Endothelial cell of umbilical vein (primary cell): ENCODE data around the gene PLIN5. TPM values are rescaled to one million over a fixed set of nuclear protein-coding genes. Genes with fewer than 3 reads are reported as not detected.

Experiments
- BruUV-seq: library from RNA; stranded (reverse); fragments of 400-500 nt; replicated peaks from 2 replicates; lab custom pipeline; 2021; lab: Mats Ljungman, UMichigan
- CTCF ChIA-PET: fragments of 300-600, 350-600 bp; sonication (Branson Sonifier 250); formaldehyde crosslinking; loops from one replicate; lab custom pipeline; 2021; ENCODE audit warnings: antibody characterized with exemption, inconsistent platforms; lab: Charles Lee
- POLR2A ChIA-PET: fragments of 300-600, 350-600 bp; sonication (Branson Sonifier 250); formaldehyde crosslinking; loops from one replicate; lab custom pipeline; 2021; ENCODE audit warnings: antibody characterized with exemption, inconsistent platforms; lab: Charles Lee
- DNase-seq: peaks from one replicate; pipeline ENCODE4 v3.0.0-alpha.2; 2011; ENCODE audit warnings: low read depth, low spot score
- FAIRE-seq: peaks from 2 replicates; lab custom pipeline; 2011; peaks lifted over from hg19 to GRCh38; lab: Jason Lieb, UNC
- H2AFZ ChIP-seq: 2 replicates; pipeline ENCODE4 v1.6.0; 2012; ENCODE audit warnings: low read depth, low read length, control low read depth, inconsistent platforms
- H3K27ac ChIP-seq: 2 replicates; pipeline ENCODE4 v1.5.1; 2011; ENCODE audit warnings: low read depth, mild to moderate bottlenecking, control low read depth, low read length, moderate library complexity; ENCODE audit not compliant: insufficient read depth
- H3K27me3 ChIP-seq, 2 experiments: 2 replicates each; pipeline versions ENCODE4 v1.6.0 to v1.6.1; 2011; ENCODE audit warnings: low read length in 2 of 2, mixed read lengths in 1 of 2; ENCODE audit not compliant: control insufficient read depth in 2 of 2, insufficient read depth in 2 of 2
- H3K36me3 ChIP-seq, 2 experiments: 2 replicates in 1 of 2; 3 replicates in 1 of 2; pipeline ENCODE4 v1.5.1; 2011; ENCODE audit warnings: low read length in 2 of 2, mild to moderate bottlenecking in 1 of 2, moderate library complexity in 1 of 2; ENCODE audit not compliant: control insufficient read depth in 2 of 2, insufficient read depth in 2 of 2; ENCODE audit errors: extremely low read depth in 1 of 2
- H3K4me1 ChIP-seq: 3 replicates; pipeline ENCODE4 v1.5.1; 2011; ENCODE audit warnings: mild to moderate bottlenecking, low read length; ENCODE audit not compliant: control insufficient read depth, insufficient read depth; ENCODE audit errors: extremely low read depth
- H3K4me2 ChIP-seq: 2 replicates; pipeline ENCODE4 v1.6.1; 2011; ENCODE audit warnings: low read length, control low read depth, mixed read lengths; ENCODE audit not compliant: insufficient read depth
- H3K4me3 ChIP-seq, 3 experiments: fragments of 200-600 bp in 1 of 3; sonication (generic), shearing (Covaris generic) in 1 of 3; replicated peaks in 1 of 3; 2 replicates each; pipeline ENCODE4 v1.5.1; 2011 to 2016; ENCODE audit warnings: control low read depth in 3 of 3, low read length in 3 of 3, mild to moderate bottlenecking in 2 of 3, inconsistent platforms in 1 of 3, low read depth in 1 of 3, moderate library complexity in 1 of 3; ENCODE audit not compliant: insufficient read depth in 1 of 3
- H3K79me2 ChIP-seq: 2 replicates; pipeline ENCODE4 v1.6.0; 2012; ENCODE audit warnings: low read length, inconsistent platforms; ENCODE audit not compliant: control insufficient read depth, insufficient read depth
- H3K9ac ChIP-seq: replicated peaks from 2 replicates; pipeline ENCODE3; 2011; ENCODE audit warnings: low read length, control low read depth; ENCODE audit not compliant: insufficient read depth; ENCODE audit errors: extremely low read depth
- H3K9me1 ChIP-seq: replicated peaks from 3 replicates; pipeline ENCODE4 v1.6.0; 2011; ENCODE audit warnings: mild to moderate bottlenecking, low read length; ENCODE audit not compliant: control insufficient read depth, insufficient read depth; ENCODE audit errors: extremely low read depth
- H3K9me3 ChIP-seq: replicated peaks from 2 replicates; pipeline ENCODE4 v1.5.1; 2012; ENCODE audit warnings: low read length, inconsistent platforms; ENCODE audit not compliant: control insufficient read depth, insufficient read depth
- H4K20me1 ChIP-seq: replicated peaks from 2 replicates; pipeline ENCODE3; 2011; ENCODE audit warnings: mild to moderate bottlenecking, low read length; ENCODE audit not compliant: control insufficient read depth, insufficient read depth; ENCODE audit errors: extremely low read depth
- EZH2 ChIP-seq: IDR thresholded peaks from 2 replicates; pipeline ENCODE4 v1.6.1; 2012; ENCODE audit warnings: borderline replicate concordance, low read depth, mild to moderate bottlenecking, moderate library complexity, low read length, inconsistent platforms; ENCODE audit not compliant: severe bottlenecking
- JUN ChIP-seq: IDR thresholded peaks from 2 replicates; pipeline ENCODE4 v1.6.1; 2011; ENCODE audit warnings: borderline replicate concordance, low read depth; ENCODE audit not compliant: insufficient read length, insufficient read depth
- POLR2A ChIP-seq: IDR thresholded peaks from 2 replicates; pipeline ENCODE4 v1.6.1; 2012; ENCODE audit warnings: low read depth, mild to moderate bottlenecking, control low read depth, low read length
- dilution Hi-C: fragments of 300-500 bp; cut with MboI; formaldehyde crosslinking; loops from one replicate; pipeline ENCODE4 v1.15.0; 2019; ENCODE audit warnings: low sequenced_read_pairs; ENCODE audit not compliant: extremely low pct_ligation_motif_present
- intact Hi-C: fragments of 100-400 bp; cut with micrococcal nuclease; formaldehyde crosslinking; loops from one replicate; pipeline ENCODE4 v1.10.0; 2022
- polyA plus RNA-seq, 4 experiments: library from polyadenylated mRNA; depleted of rRNA in 3 of 4; stranded (reverse) in 3 of 4; unstranded in 1 of 4; fragments of >200 nt; gene quantifications; 2 replicates each; pipeline versions ENCODE4 v1.2.1 to v1.2.3, GENCODE V29; 2011 to 2012; ENCODE audit warnings: missing spikeins in 1 of 4
- total RNA-seq: library from RNA; stranded (reverse); gene quantifications from 2 replicates; pipeline ENCODE4 v1.2.3, GENCODE V29; 2021
- TF ChIP-seq, protein P1 (sequence below), 2 donors: IDR thresholded peaks; 1 replicate in 1 of 2; 2 replicates in 1 of 2; pipeline ENCODE4 v1.5.1; 2011; ENCODE audit warnings: low read length in 2 of 2, mild to moderate bottlenecking in 2 of 2, moderate library complexity in 2 of 2, control low read depth in 1 of 2, inconsistent platforms in 1 of 2, low read depth in 1 of 2; ENCODE audit not compliant: insufficient read depth in 1 of 2; ENCODE audit errors: extremely low read depth in 1 of 2

Gene PLIN5
- total and polyA plus RNA-seq, 2 donors (not counting 3 experiments of a cell fraction or from before 2014, with no cell fraction given): 0.17 to 0.24 TPM

DNA sequence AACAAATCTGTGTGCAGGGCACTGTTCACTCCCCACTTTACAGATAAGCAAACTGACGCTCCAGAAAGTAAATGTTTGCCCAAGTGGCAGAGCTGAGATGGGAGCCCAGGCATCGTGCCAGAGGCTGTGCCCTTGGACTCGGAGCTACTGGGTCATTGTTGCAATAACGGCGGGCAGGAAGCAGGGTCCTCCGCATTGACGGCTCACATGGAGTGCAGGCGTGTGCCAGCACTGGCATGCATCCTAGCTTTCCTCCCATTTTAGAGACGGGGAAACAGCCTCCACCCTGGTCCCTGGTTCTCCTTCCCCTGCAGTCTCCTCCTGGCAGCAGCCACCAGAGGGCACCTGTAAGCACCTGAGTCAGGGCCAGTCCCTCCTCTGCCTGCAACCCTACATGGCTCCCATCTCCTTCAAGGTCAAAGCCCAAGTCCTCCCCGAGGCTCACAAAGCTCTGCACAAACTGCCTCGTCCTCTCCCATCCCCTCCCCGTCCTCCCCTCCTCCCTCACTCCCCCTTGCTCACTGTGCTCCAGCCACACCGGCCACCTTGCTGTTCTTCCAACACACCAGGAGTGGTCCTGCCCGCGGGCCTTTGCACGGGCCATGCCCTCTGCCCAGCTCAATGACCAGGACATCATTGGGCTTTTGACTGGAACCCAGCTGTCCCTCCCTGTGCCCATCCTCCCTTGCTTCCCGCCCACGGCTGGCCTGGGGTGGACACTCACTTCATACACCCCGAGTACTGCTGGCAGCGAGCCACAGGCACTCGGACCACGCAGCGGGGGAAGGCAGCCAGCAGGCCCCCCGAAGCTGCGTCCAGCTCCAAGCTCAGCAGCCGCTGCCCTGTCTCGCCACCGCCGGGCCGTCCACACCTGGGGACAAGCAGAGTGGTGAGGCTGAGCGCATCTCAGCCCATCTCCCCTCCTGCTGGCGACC lies 12.5 kb upstream of the PLIN5 start:
- H2AFZ ChIP-seq: no peak overlapping the region
- no peaks in the 10 kb centered on the region for H3K9me1 ChIP-seq
- no peak overlapping the region for H3K9ac ChIP-seq
- no peak overlapping the region for H3K27ac ChIP-seq
- H3K4me1 ChIP-seq: no peaks in the 10 kb centered on the region
- H3K27me3 ChIP-seq: no peaks in the 10 kb centered on the region
- TF ChIP-seq, protein P1, sequence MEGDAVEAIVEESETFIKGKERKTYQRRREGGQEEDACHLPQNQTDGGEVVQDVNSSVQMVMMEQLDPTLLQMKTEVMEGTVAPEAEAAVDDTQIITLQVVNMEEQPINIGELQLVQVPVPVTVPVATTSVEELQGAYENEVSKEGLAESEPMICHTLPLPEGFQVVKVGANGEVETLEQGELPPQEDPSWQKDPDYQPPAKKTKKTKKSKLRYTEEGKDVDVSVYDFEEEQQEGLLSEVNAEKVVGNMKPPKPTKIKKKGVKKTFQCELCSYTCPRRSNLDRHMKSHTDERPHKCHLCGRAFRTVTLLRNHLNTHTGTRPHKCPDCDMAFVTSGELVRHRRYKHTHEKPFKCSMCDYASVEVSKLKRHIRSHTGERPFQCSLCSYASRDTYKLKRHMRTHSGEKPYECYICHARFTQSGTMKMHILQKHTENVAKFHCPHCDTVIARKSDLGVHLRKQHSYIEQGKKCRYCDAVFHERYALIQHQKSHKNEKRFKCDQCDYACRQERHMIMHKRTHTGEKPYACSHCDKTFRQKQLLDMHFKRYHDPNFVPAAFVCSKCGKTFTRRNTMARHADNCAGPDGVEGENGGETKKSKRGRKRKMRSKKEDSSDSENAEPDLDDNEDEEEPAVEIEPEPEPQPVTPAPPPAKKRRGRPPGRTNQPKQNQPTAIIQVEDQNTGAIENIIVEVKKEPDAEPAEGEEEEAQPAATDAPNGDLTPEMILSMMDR (IDR thresholded peaks at IDR 0.05; ENCODE audit: extremely low read depth in 1 of 2, insufficient read depth in 1 of 2, low read depth in 1 of 2, low read length in 2 of 2): peak; percentile 31 to 60
- no peak for TF ChIP-seq EZH2
- TF ChIP-seq JUN: no peak
- TF ChIP-seq POLR2A: no peak
- no peak overlapping the region for H3K4me3 ChIP-seq
- intact Hi-C loops: no loop called here
- ChIA-PET POLR2A (no interaction called here), CTCF (interaction anchor here (0.7 to 2.0 kb wide), 9 partner anchors 9 to 89 kb away, joined by 3 to 9 read pairs (median 4); partner anchors contain the start of genes PLIN5 and SEMA6B)
- FAIRE-seq: no peak
- DNase-seq: peak; percentile 26
- no peak overlapping the region for H3K4me2 ChIP-seq
- H3K36me3 ChIP-seq: peaks cover 13 to 45% of the 10 kb centered on the region in 2 experiments
- H3K9me3 ChIP-seq: no peaks in the 10 kb centered on the region
- H4K20me1 ChIP-seq: no peaks in the 10 kb centered on the region
- no TSS peak for BruUV-seq
- dilution Hi-C loops: no loop called here
- no peaks in the 10 kb centered on the region for H3K79me2 ChIP-seq
